Suppressor macrophage (primary cell): ENCODE data around the gene GRPEL1.

Source experiments
- DNase-seq, 4 experiments: peaks; one replicate each; pipeline ENCODE4 v3.0.0-alpha.2; 2020 to 2022

GRPEL1 gene

GRCh38 chr4:7062816-7063215, 5.0 kb downstream of the GRPEL1 start:
- DNase-seq, result no peak

GRCh38 chr4:7061815-7062214, 6.0 kb downstream of the GRPEL1 start:
- no peak for DNase-seq

- peak; percentile 67 to 83 (median 72) for DNase-seq
Measured at GRCh38 chr4:7060346-7061150, 7.3 kb downstream of the GRPEL1 start.

- DNase-seq, result peak; percentile 61 to 77 (median 74)
Measured at GRCh38 chr4:7059662-7060061, 8.2 kb downstream of the GRPEL1 start.

GRCh38 chr4:7058792-7059191, 9.1 kb downstream of the GRPEL1 start:
- DNase-seq, result no peak

- DNase-seq, result no peak
Measured at GRCh38 chr4:7055990-7056325, 11.9 kb downstream of the GRPEL1 start.

GRCh38 chr4:7055111-7055989, 12.5 kb downstream of the GRPEL1 start:
- DNase-seq, result no peak

- DNase-seq, result no peak
Measured at GRCh38 chr4:7054106-7054880, 13.6 kb downstream of the GRPEL1 start.

- DNase-seq, result peak; percentile 44 to 73 (median 62)
Measured at GRCh38 chr4:7052923-7053715, 14.7 kb downstream of the GRPEL1 start.

GRCh38 chr4:7052313-7052712, 15.6 kb downstream of the GRPEL1 start:
- no peak for DNase-seq

GRCh38 chr4:7051905-7052304, 16.0 kb downstream of the GRPEL1 start:
- DNase-seq, result no peak

- DNase-seq, result no peak
Measured at GRCh38 chr4:7051144-7051495, 16.7 kb downstream of the GRPEL1 start.

GRCh38 chr4:7050481-7051143, 17.3 kb downstream of the GRPEL1 start:
- DNase-seq, result no peak

- DNase-seq, result no peak
Measured at GRCh38 chr4:7049739-7050138, 18.1 kb downstream of the GRPEL1 start.

GRCh38 chr4:7049295-7049694, 18.6 kb downstream of the GRPEL1 start:
- no peak for DNase-seq

- DNase-seq, result no peak
Measured at GRCh38 chr4:7048642-7049041, 19.2 kb downstream of the GRPEL1 start.

GRCh38 chr4:7046971-7047370, 20.9 kb downstream of the GRPEL1 start:
- DNase-seq, result no peak

- DNase-seq, result no peak
Measured at GRCh38 chr4:7045961-7046921, 21.6 kb downstream of the GRPEL1 start.

- no peak for DNase-seq
Measured at GRCh38 chr4:7045553-7045952, 22.3 kb downstream of the GRPEL1 start.

- no peak for DNase-seq
Measured at GRCh38 chr4:7044137-7044930, 23.5 kb downstream of the GRPEL1 start.
